Tongue (tissue), 2 donors: ENCODE measurements around the gene DRGX. TPM values are rescaled to one million over a fixed set of nuclear protein-coding genes. Genes with fewer than 3 reads are reported as not detected.

Source experiments
- DNase-seq: peaks from one replicate; pipeline ENCODE4 v3.0.0-alpha.2; 2015
- total RNA-seq: library from RNA; depleted of rRNA; stranded (reverse); fragments of >200 nt; gene quantifications from one replicate; pipeline ENCODE4 v1.2.3, GENCODE V29; 2014

DRGX gene
- total RNA-seq, 1 donor from 2014 or later, result not detected

DNA sequence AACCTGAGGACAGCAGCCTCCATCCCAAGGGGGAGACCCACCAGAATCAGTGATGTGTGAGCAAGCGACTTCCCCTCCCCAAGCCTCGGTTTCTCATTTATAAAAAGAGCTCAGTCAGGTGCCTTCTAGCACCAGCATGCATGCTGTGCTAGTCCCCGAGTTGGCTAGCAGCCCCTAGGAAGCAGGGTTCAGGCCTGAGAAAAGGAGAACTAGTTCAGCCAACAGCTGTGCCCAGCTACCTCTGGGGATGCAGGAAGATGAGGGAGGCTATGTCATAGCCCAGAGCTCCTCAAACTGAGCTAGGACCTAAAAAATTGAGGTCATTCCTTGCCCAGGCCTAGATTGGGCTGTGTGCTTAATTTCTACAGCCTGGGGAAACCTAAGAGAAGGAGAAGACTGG, 13.7 kb downstream of the DRGX start:
- no peak for DNase-seq

DNA sequence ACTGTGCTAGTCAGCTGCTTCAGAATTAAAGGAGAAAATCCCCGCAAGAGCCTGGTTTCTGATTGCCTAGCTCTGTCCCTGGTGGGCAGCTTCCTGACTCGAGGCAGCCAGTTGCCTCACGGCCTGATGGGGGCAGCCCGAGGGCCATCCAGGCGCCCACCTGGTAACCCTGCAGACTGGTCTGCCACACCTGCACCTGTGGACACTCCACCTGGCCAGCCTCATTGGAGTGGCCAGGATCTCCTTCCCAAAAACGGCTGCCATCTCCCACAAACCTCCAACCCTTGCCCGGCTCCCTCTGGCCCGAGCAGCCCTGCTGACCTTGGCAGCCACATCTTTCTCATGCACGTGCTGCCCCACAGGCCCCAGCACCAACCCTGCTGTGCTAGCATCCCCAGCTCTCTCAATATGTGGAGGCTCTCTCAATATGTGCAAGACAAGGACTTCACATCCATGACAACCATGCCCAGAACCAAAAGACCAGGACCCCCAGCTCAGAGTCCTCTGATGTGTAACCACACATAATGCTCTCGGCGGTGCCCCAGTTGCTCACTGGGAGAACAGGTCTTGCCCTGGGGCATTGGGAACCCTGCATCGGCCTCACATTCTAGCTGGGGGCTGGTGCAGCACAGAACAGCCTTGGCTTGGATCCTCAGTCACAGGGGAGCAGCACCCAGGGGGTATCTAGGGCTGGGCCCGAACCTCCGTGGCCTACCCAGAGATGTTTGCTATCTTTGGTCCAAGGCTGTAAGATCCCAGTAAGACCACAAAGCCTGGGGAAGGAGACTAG, 14.6 kb downstream of the DRGX start:
- DNase-seq, result no peak

DNA sequence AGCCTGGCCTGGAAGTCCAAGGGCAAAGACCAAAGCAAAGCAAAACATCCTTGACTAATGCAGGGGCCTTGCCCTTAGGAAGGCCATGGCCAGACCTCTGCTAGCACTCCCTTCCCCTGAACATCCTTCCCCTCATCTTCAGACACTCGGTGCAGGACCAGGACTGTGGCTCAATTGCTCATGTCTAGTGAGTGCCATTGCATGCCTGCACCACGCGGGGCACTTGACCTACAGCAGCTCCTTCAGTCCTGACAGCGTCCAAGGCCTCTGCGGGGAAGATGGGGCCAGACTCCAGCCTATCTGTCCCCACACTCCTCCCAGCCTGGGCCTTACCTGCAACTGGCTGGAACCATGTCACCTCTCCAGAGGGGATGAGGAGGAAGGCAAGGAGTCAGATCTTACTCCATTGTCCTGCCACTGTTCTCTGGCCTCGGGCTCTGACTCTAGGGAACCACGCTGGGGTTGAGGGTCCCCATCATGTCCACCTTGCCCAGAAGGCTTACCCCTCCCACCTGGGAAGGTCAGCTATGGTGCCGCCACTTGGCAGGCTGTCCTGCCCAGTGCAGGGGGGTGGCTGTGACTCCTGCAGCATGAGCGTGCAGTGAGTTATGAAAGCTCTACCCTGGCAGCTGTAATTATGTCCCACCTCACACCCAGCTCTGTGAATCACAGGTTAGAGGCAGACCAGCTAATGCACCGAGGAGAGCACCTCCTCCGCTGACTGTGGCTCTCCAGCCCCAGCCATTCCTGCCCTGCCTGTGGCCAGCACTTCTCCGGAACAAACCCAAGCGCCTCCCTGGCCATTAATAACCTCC, 16.1 kb downstream of the DRGX start:
- no peak for DNase-seq

DNA sequence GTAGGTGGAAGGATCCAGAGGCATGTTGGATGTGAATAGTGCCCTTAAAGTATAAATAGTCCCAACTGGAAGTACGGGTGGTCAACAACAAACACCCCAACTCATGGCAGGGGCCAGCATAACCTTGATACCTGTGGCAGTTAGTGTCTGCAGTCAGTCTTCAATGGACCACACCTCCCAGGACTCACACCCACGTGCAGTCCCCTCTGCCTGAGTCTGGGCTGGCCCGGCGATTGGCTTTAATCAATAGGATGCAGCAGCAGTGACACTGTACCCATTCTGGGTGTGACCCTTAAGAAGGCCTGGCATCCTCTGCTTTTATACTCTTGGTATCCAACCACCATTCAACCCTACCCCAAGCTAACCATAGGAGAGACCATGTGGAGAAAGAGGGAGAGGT, 18.6 kb downstream of the DRGX start:
- DNase-seq, result no peak

DNA sequence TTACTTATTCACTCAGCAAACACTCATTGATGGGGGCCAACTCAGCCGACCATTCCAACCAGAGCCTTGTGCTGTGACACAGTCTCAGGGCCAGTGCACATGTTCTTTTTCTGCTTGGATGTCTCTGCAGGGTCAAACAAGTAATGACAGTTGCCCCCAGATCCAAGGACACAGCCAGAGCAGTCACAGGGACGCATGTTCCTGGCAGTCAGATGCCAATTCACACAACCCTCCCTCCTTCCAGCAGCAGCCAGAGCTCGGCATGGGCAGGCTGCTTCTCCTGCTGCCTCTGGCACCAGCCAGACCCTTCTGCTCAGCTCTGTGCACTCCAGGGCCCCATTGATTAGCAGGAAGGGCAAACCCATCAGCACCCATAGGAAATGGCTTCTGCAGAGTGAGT, 20.3 kb downstream of the DRGX start:
- no peak for DNase-seq

DNA sequence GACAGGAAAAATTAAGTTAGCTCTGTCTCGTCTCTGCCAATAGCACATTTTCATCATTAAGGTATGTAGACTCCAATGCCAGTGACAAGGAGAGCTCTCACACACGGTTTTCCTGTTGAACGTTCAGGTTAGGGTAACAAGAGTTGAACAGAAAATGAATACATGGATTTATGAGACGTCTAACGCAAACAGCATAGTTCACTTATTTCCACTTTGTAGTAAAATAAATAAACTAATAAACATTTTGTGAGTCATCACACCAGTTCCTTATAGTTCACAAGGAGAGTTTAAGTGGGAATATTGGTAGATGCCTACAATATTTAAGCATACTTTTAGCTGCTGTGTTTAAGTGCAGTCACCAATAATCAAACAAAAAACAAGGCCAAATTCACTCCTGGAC, 21.1 kb downstream of the DRGX start:
- no peak for DNase-seq

DNA sequence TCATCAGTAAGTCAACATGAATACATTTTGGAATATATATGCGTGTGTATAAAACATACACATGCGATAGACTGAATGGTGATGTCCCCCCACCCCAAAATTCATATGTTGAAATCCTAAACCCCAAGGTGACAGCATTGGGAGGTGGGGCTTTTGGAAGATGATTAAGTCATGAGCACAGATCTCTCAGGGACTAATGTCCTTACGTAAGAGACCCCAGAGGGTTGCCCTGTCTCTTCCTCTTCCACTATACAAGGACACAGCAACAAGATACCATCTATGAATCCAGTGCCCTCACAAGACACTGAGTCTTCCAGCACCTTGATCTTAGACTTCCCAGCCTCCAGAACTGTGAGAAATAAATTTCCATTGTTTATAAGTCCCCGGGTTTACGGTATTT, 22.5 kb downstream of the DRGX start:
- no peak for DNase-seq

DNA sequence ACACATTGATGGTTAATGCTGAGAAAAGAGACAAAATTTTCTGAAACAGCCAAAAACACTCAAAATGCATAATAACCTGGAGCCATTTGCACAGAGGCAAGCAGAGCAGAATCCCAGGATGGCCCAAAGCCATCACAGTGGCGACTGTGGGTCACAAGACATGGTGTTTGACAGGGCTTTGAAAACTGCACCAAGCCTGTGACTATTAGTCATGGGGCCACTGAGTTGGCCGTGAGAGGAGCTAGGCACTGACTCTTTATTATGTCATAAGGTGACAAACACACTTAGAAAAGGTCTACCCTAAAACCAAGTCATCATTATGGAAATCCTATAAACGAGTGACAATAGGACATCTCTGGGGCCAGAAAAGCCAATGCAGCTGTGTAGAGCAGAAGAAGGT, 23.9 kb downstream of the DRGX start:
- DNase-seq, result no peak

DNA sequence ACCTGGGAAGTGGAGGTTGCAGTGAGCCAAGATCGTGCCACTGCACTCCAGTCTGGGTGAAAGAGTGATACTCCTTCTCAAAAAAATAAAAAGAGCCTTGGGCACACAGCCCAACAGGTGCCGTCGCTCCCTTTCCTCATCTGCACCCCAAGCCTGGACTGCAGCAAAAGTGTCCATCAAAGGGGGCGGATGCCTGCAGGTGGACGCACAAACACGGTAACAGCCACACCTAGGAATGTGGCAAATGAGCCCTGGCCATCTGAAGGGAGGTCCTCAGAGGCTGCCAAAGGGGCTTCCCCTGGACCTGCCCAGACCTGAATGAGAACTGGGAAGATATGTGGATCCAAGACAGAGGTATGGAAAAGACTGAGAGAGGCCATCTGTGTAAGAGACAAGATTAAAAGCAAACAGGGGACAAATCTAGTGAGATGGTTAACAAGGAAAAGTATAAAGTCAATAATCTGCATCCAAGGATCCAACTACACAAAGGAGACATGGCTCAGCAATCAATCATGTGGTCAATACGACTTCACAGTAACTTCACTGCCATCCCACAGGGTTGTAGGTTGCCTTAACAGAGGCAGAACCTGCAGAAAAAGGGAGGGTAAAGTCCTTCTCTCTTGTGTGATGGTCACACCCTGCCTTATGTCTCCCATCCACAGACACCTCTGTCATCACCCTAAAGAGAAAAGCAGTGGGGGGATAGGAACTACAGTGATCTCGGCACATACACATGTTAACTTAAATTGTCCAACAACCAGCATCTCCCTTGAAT, 25.4 kb downstream of the DRGX start:
- DNase-seq, result no peak

DNA sequence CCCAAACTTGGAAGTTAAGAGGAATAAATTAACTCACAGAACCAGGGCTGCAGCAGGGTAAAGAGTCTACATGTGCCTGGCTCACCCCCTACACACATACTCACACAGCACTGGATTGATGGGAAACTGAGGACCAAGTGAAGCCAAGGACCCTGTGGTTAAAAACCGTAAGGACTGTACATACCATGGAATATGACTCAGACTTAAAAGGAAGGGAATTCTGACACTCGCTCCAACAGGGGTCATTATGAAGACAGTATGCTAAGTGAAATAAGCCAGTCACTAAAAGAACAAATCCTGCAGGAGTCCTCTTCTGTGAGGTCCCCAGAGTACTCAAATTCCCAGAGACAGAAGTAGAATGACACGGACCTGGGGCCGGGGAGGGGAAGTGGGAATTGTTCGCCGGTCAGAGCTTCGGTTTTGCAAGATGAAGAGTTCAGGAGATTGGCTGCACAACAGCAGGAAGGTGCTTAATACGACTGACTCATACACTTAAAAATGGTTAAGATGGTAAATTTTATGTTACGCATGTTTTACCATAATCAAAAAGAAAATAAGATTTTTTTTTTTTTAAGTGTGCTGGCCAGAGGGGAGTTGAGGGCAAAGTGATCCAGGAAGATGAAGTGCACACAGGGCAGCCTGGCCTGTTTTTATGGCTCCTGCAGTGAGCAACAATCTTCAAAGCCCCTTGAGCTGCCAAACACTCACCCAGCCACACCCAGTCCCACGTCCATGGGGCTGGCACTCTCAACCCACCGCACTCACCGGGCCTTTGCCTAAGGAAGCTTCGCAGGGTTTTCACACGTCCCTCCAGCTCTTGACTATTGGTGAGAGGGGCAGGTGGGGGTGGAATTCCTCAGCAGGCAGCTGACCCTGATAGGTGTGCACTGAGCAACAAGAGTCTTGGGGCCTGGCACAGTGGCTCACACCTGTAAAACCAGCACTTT, 26.4 kb downstream of the DRGX start:
- DNase-seq, result no peak

DNA sequence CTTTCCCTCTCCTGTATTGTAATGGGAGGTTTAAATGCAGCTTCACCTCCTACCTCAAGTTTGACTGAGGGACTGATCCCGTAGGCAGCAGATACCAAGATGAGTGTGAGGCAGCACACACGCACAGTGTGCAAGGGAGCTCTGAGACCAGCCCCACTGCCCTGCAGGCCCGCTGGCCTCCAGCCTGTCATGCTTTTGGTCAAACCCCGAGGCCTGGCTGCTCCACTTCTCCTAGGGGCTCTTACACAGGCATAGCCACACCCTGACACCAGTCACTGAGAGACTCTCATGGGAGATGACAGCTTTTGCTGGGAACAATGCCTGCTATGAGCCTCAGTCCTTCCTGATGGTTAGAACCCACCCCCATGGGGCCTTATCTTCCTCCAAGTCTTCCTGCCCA, 27.6 kb downstream of the DRGX start:
- DNase-seq, result no peak

DNA sequence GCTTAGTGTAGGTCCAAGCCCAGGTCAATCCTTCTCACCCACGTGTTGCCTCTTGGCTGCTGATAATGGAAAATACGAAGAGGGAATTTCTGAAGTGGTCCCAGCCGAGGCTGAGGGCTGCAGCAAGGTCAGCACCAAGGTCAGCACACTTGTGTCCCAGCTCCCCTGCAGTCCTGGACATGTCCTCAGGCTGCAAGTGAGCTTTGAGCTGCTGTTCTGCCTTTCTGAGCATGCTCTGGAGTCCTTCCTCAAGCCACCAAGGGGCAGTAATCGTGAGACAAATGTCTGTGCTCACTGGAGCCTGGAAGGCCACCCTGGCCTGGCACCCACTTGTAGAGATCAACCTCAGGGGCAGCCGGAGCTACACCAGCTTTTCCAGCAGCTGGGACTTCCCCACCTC, 28.3 kb downstream of the DRGX start:
- peak; percentile 11 for DNase-seq

DNA sequence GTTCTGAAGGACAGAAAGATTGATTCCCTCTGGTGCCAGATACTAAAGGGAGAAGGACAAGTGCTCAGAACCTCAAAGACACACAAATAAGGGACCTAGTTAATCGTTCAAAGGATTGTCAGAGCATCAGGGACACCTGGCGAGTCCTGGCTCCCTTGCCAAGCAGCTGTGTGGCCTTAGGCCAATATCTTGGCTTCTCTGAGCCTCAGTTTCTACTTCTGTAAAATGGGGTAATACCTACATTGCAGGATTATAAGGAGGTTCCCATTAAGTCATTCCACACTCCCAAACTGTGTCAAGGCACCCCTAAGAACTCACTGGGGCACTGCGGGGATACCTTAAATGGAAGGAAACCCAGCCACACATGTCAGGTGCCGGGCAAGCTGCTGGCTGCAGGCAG, 29.4 kb downstream of the DRGX start:
- DNase-seq, result no peak

DNA sequence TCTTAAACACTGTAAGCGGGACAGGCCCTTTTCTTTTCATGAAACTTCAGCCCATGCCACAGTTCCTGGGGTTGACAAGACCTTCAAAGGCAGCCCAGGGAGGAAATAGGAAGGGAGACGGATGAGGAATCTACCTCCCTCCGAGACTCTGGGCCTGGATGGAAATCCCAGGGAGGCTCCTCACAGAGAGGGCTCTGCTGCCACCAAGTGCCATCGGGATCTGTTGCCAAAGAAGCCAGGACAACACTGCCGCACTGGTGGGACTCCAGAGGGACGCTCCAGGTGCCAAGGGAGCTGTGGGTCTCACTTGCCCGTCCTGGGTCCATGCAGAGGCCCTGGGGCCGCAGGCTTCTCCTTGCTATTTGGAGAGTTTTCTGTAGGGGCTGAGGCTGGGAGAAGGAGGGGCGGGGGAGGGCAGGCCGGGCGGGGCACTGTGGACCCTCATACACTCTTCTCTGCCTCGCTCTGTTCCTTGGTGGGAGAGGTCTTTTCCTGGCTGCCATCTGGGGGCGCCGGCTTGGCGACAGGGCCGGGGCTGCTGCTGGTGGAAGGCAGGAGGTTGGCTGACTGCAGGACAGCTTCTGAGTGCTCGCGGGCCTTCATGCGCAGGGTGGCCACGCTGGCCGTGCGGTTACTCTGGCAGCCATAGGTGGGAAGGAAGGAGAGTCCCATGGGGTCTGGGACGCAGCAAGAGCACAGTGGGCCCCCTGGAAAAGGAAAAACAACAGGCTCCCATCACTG, 30.0 kb downstream of the DRGX start:
- DNase-seq, result peak; percentile 13

DNA sequence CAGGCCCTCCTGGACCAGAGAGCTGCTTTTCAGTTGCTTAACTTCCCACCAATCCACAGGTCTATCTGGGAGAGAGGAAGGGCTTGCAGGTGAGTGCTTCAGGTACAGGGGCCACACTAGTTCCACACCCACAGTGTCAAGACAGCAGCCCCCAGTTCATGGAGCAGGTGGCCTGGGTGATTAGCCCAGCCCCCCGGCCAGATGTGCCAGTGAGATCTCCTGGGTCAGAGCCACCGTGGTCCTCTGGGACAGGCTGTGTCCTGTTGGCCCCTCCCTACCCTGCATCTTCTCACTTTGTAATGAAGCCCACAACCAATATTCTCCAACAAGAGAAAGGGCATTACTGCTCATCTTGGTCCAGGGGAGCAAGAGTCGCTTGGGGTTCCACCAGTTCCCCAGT, 30.6 kb downstream of the DRGX start:
- DNase-seq, result no peak

DNA sequence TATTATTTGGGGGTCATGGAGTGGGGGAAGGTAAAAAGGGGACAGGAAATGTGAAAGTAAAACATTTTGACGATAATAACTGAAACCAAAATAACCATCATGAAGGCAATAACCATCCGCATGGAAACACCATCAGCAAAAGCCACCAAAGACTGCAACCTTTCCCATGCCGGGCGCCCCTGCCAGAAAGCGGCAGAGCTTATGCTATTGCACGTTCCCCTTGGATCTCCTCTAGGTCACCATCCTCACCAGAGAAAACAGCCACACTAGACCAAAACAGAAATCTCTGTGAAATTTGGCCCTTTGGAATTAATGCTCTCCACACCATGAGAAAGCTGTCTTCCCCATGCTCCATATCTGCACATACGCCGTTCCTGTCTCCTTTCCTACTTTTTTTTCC, 31.1 kb downstream of the DRGX start:
- DNase-seq, result no peak

DNA sequence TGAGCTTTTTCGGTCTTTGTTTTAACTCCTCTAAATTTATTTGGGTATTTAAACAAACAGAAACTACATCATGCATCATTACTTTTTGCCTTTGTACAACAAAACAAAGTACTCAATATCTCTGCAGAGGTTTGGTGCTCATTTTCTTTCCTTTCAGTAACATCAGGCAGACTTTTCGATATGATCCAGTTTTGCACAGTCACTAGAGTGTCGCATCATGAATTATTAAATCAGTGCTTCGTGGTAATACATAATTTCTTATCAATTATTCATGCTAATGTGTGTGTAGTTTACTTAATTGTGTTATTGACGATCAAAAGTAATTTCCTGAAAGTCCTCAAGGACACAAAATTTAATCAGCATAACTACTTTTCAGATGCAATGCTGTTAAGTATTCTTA, 31.8 kb downstream of the DRGX start:
- DNase-seq, result no peak

DNA sequence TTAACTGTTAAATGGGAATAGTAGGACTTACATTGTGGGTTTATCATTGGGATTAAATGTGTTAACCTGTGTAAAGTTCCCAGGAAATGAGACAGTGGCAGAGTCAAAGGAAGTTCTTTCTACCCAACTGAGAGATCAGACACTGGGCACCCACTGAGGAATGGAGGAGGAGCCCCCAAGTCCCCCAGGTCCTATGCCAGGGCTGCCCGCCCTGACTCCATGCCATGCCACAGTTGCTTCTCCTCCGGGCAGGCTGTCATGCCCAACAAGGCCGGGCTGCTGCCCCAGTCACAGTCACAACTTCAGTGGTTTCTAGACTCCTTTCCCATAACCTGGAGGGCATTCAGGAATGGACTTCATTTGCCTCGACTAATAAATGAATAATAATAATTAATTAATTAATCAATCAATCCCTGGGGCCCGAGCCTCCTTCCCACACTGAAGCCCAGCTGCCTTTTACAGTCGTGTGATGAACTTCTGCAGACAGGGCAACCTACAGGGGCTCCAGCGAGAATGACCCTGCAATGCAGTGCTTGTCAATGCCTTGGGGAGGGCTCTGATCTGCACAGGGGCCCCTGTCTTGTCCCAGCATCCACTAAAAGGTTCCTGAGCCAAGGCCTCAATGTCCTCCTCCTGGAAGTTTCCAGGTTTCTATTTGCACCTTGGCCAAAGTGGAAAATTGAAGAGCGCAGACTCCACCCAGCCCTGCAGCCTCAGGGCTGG, 32.4 kb downstream of the DRGX start:
- no peak for DNase-seq

DNA sequence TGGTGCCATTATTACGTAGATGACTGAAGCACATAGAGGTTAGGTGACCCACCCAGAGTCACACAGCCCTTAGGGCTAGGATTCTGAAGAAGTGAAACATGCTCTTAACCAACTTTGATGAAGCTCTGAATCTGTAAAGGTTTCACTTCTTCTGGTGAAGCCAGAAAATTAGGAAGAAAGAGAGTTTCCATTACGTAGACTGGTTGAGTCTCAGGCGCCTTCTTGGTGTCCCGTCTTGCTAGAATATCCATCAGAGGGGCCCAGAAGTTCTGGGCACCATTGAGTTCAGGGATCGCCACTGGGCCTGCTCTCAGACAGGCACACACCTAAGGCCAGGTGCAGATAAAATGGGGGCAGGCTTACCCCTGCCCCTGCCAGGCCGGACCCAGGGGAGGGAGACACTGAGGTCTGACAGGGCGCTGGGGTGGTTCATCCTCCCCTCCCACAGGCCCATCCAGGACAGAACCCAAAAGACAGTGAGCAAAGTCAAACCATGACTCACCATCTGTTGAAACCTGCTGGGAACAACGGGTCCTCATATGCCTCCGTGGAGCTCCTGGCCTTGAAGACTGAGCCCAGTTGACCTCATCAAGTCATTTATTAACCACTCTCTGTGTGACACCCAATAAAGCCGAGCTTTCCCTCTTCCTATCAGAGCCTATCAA, 33.2 kb downstream of the DRGX start:
- no peak for DNase-seq
